Measurements from ENCODE around the gene HOXD8. TPM values are rescaled to one million over a fixed set of nuclear protein-coding genes. Genes with fewer than 3 reads are reported as not detected.

HOXD8 gene
- total RNA-seq, 1 donor from 2014 or later, result not detected

- Mint-ChIP-seq H3K36me3 (ENCODE audit: insufficient read depth) (no peaks in the 10 kb centered on the region), H3K4me1 (ENCODE audit: low read depth) (no peaks in the 10 kb centered on the region), H3K4me3 (ENCODE audit: low read depth) (no peak overlapping the region), H3K27me3 (peaks cover 97% of the 10 kb centered on the region), H3K27ac (no peak overlapping the region), H3K9me3 (ENCODE audit: low read depth) (no peaks in the 10 kb centered on the region)
- no peak for DNase-seq (ENCODE audit: low spot score, unreplicated experiment)
- no peak for TF ChIP-seq CTCF (IDR thresholded peaks at IDR 0.05; ENCODE audit: unreplicated experiment)
Observed at GRCh38 chr2:176150584-176151441, 21.3 kb downstream of the HOXD8 start.

GRCh38 chr2:176151442-176152287 is 22.2 kb downstream of the HOXD8 start, which contains the start of gene HOXD4:
HOXD4 (plus strand) TSS chr2:176151550; CDS start chr2:176151634, 84 bp downstream.
- no peak for DNase-seq (ENCODE audit: low spot score, unreplicated experiment)
- peaks cover 97% of the 10 kb centered on the region for H3K27me3 Mint-ChIP-seq
- H3K4me1 Mint-ChIP-seq (ENCODE audit: low read depth), result no peaks in the 10 kb centered on the region
- TF ChIP-seq CTCF (IDR thresholded peaks at IDR 0.05; ENCODE audit: unreplicated experiment), result no peak
- H3K9me3 Mint-ChIP-seq (ENCODE audit: low read depth), result no peaks in the 10 kb centered on the region
- no peaks in the 10 kb centered on the region for H3K36me3 Mint-ChIP-seq (ENCODE audit: insufficient read depth)
- no peak within 1 kb of the TSS for H3K27ac Mint-ChIP-seq
- H3K4me3 Mint-ChIP-seq (ENCODE audit: low read depth), result peak within 1 kb of the TSS; percentile 40

GRCh38 chr2:176152350-176153181 is 23.1 kb downstream of the HOXD8 start:
- Mint-ChIP-seq H3K4me3 (ENCODE audit: low read depth) (no peak overlapping the region), H3K9me3 (ENCODE audit: low read depth) (no peaks in the 10 kb centered on the region), H3K27me3 (peaks cover 94% of the 10 kb centered on the region), H3K27ac (no peak overlapping the region), H3K36me3 (ENCODE audit: insufficient read depth) (no peaks in the 10 kb centered on the region), H3K4me1 (ENCODE audit: low read depth) (peaks cover 1% of the 10 kb centered on the region)
- DNase-seq (ENCODE audit: low spot score, unreplicated experiment), result no peak
- TF ChIP-seq CTCF (IDR thresholded peaks at IDR 0.05; ENCODE audit: unreplicated experiment), result no peak

- TF ChIP-seq CTCF (IDR thresholded peaks at IDR 0.05; ENCODE audit: unreplicated experiment), result no peak
- peaks cover 1% of the 10 kb centered on the region for H3K4me1 Mint-ChIP-seq (ENCODE audit: low read depth)
- H3K27ac Mint-ChIP-seq, result no peak overlapping the region
- H3K4me3 Mint-ChIP-seq (ENCODE audit: low read depth), result no peak overlapping the region
- no peaks in the 10 kb centered on the region for H3K9me3 Mint-ChIP-seq (ENCODE audit: low read depth)
- no peaks in the 10 kb centered on the region for H3K36me3 Mint-ChIP-seq (ENCODE audit: insufficient read depth)
- H3K27me3 Mint-ChIP-seq, result peaks cover 93% of the 10 kb centered on the region
- DNase-seq (ENCODE audit: low spot score, unreplicated experiment), result no peak
Observed at GRCh38 chr2:176154576-176155252, 25.2 kb downstream of the HOXD8 start.

Measured in progenitor cell of endocrine pancreas (in vitro differentiated cells).